ENCODE results near the gene DHX8. TPM values are rescaled to one million over a fixed set of nuclear protein-coding genes. Genes with fewer than 3 reads are reported as not detected.

Gene DHX8
- total and polyA plus RNA-seq, 4 donors: 10.9 to 21.3 (median 19.4) TPM

DNA sequence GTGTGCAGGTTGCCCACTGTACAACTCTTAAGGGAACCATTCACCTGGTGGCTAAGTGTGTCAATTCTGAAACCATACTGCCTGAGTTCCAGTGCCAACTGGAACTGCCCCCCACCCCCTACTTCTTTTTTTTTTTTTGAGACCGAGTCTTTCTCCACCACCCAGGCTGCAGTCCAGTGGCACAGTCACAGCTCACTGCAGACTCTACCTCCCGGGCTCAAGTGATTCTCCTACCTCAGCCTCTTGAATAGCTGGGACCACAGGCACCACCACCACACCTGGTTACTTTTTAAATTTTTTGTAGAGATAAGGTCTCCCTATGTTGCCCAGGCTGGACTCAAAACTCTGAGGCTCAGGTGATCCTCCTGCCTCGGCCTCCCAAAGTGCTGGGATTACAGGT is 40.4 kb upstream of the DHX8 start:
- H3K9me3 ChIP-seq (ENCODE audit: control insufficient read depth in 4 of 4, low read length in 3 of 4): no peaks in the 10 kb centered on the region
- peaks cover 0 to 14% (median 4%) of the 10 kb centered on the region in 4 donors for H3K4me1 ChIP-seq (ENCODE audit: control insufficient read depth in 4 of 4, insufficient read depth in 4 of 4, low read length in 3 of 4)
- H3K36me3 ChIP-seq (ENCODE audit: control insufficient read depth in 4 of 4, insufficient read depth in 3 of 4, low read depth in 1 of 4, low read length in 3 of 4): no peaks in the 10 kb centered on the region
- no peak overlapping the region for H3K4me3 ChIP-seq (ENCODE audit: low read depth in 1 of 3, low read length in 3 of 3)
- H3K27me3 ChIP-seq (ENCODE audit: control insufficient read depth in 4 of 4, insufficient read depth in 4 of 4, low read length in 3 of 4): no peaks in the 10 kb centered on the region
- no peak overlapping the region for H3K27ac ChIP-seq (ENCODE audit: low read depth in 1 of 2, low read length in 2 of 2)
- H3K9ac ChIP-seq (ENCODE audit: low read depth in 1 of 2, low read length in 2 of 2): no peak overlapping the region
- 93% methylated on average over 3 of the region's 3 CpGs for WGBS
- no peak for TF ChIP-seq JUND (IDR thresholded peaks at IDR 0.05)
- TF ChIP-seq RXRA (IDR thresholded peaks at IDR 0.05): no peak
- no peak for TF ChIP-seq FOXA1 (IDR thresholded peaks at IDR 0.05)
- TF ChIP-seq SP1 (IDR thresholded peaks at IDR 0.05): no peak
- TF ChIP-seq, protein P1, sequence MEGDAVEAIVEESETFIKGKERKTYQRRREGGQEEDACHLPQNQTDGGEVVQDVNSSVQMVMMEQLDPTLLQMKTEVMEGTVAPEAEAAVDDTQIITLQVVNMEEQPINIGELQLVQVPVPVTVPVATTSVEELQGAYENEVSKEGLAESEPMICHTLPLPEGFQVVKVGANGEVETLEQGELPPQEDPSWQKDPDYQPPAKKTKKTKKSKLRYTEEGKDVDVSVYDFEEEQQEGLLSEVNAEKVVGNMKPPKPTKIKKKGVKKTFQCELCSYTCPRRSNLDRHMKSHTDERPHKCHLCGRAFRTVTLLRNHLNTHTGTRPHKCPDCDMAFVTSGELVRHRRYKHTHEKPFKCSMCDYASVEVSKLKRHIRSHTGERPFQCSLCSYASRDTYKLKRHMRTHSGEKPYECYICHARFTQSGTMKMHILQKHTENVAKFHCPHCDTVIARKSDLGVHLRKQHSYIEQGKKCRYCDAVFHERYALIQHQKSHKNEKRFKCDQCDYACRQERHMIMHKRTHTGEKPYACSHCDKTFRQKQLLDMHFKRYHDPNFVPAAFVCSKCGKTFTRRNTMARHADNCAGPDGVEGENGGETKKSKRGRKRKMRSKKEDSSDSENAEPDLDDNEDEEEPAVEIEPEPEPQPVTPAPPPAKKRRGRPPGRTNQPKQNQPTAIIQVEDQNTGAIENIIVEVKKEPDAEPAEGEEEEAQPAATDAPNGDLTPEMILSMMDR (IDR thresholded peaks at IDR 0.05; ENCODE audit: low read depth, low read length, missing input control): no peak
- no peak for TF ChIP-seq HNF4A (conservative IDR thresholded peaks at IDR 0.05)
- TF ChIP-seq, protein P2, sequence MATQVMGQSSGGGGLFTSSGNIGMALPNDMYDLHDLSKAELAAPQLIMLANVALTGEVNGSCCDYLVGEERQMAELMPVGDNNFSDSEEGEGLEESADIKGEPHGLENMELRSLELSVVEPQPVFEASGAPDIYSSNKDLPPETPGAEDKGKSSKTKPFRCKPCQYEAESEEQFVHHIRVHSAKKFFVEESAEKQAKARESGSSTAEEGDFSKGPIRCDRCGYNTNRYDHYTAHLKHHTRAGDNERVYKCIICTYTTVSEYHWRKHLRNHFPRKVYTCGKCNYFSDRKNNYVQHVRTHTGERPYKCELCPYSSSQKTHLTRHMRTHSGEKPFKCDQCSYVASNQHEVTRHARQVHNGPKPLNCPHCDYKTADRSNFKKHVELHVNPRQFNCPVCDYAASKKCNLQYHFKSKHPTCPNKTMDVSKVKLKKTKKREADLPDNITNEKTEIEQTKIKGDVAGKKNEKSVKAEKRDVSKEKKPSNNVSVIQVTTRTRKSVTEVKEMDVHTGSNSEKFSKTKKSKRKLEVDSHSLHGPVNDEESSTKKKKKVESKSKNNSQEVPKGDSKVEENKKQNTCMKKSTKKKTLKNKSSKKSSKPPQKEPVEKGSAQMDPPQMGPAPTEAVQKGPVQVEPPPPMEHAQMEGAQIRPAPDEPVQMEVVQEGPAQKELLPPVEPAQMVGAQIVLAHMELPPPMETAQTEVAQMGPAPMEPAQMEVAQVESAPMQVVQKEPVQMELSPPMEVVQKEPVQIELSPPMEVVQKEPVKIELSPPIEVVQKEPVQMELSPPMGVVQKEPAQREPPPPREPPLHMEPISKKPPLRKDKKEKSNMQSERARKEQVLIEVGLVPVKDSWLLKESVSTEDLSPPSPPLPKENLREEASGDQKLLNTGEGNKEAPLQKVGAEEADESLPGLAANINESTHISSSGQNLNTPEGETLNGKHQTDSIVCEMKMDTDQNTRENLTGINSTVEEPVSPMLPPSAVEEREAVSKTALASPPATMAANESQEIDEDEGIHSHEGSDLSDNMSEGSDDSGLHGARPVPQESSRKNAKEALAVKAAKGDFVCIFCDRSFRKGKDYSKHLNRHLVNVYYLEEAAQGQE (IDR thresholded peaks at IDR 0.05): no peak
- TF ChIP-seq, protein P3, sequence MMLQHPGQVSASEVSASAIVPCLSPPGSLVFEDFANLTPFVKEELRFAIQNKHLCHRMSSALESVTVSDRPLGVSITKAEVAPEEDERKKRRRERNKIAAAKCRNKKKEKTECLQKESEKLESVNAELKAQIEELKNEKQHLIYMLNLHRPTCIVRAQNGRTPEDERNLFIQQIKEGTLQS (IDR thresholded peaks at IDR 0.05): no peak
- TF ChIP-seq, protein P4, sequence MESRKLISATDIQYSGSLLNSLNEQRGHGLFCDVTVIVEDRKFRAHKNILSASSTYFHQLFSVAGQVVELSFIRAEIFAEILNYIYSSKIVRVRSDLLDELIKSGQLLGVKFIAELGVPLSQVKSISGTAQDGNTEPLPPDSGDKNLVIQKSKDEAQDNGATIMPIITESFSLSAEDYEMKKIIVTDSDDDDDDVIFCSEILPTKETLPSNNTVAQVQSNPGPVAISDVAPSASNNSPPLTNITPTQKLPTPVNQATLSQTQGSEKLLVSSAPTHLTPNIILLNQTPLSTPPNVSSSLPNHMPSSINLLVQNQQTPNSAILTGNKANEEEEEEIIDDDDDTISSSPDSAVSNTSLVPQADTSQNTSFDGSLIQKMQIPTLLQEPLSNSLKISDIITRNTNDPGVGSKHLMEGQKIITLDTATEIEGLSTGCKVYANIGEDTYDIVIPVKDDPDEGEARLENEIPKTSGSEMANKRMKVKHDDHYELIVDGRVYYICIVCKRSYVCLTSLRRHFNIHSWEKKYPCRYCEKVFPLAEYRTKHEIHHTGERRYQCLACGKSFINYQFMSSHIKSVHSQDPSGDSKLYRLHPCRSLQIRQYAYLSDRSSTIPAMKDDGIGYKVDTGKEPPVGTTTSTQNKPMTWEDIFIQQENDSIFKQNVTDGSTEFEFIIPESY (IDR thresholded peaks at IDR 0.05): no peak
- TF ChIP-seq YY1 (IDR thresholded peaks at IDR 0.05): no peak
- TF ChIP-seq EGR1 (IDR thresholded peaks at IDR 0.05; ENCODE audit: low read depth in 2 of 2): no peak
- no peak for TF ChIP-seq HNF4G (IDR thresholded peaks at IDR 0.05)
- TF ChIP-seq FOXA2 (IDR thresholded peaks at IDR 0.05): no peak
- TF ChIP-seq TAF1 (conservative IDR thresholded peaks at IDR 0.05): no peak
- no peak for DNase-seq (ENCODE audit: low spot score)

DNA sequence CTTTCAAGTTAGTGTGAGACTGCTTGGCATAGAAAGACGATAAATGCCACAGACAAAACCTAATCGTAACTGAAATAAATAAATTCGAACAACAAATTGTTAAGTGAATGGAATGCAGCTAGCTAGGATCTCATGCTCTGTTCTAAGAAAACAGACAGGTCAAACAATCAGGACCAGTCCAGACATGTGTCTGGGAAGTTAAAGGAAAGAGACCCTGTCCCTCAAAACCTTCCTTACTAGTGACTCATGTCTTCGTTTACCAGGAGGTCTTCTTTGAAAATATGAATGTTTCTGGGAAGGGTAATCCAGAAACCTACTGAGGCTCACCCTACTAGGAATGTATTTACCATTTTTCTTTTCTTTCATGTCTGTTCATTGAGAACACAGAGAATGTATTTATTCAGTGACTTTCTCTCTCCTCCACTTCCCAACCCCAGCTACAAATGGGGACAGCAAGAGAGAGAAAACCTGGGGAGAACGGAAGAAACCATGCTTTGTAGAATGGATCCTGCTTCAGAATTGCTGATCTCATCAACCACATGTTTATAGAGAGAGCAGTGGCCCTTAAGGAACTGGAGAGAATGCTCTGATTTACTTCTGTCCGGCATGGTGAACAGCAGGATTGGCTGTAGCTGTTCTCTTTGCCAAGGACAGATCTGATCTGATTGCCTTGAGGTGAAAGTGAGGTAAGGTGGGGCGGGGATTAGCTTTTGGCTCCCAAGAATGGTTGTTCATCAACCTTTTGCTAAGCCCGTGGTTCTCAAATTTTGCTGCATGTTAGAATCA is 39.4 kb upstream of the DHX8 start:
- no peak overlapping the region for H3K4me3 ChIP-seq (ENCODE audit: low read depth in 1 of 3, low read length in 3 of 3)
- no peaks in the 10 kb centered on the region for H3K36me3 ChIP-seq (ENCODE audit: control insufficient read depth in 4 of 4, insufficient read depth in 3 of 4, low read depth in 1 of 4, low read length in 3 of 4)
- H3K9me3 ChIP-seq (ENCODE audit: control insufficient read depth in 4 of 4, low read length in 3 of 4): no peaks in the 10 kb centered on the region
- peaks cover 0 to 23% (median 13%) of the 10 kb centered on the region in 4 donors for H3K4me1 ChIP-seq (ENCODE audit: control insufficient read depth in 4 of 4, insufficient read depth in 4 of 4, low read length in 3 of 4)
- H3K9ac ChIP-seq (ENCODE audit: low read depth in 1 of 2, low read length in 2 of 2): peak overlapping the region in 1 of 2 donors; percentile 49
- H3K27me3 ChIP-seq (ENCODE audit: control insufficient read depth in 4 of 4, insufficient read depth in 4 of 4, low read length in 3 of 4): no peaks in the 10 kb centered on the region
- 60% methylated on average over 8 of the region's 8 CpGs for WGBS
- peak overlapping the region; percentile 86 to 87 for H3K27ac ChIP-seq (ENCODE audit: low read depth in 1 of 2, low read length in 2 of 2)
- DNase-seq (ENCODE audit: low spot score): no peak
- TF ChIP-seq RAD21 (IDR thresholded peaks at IDR 0.05): peak in 1 of 2 donors; percentile 34
- TF ChIP-seq, protein P4 (IDR thresholded peaks at IDR 0.05): no peak
- TF ChIP-seq, protein P5, sequence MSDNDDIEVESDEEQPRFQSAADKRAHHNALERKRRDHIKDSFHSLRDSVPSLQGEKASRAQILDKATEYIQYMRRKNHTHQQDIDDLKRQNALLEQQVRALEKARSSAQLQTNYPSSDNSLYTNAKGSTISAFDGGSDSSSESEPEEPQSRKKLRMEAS (IDR thresholded peaks at IDR 0.05): no peak
- TF ChIP-seq RXRA (IDR thresholded peaks at IDR 0.05): peak; percentile 38 to 66
- TF ChIP-seq TAF1 (conservative IDR thresholded peaks at IDR 0.05): no peak
- TF ChIP-seq, protein P3 (IDR thresholded peaks at IDR 0.05): no peak
- no peak for TF ChIP-seq FOXA1 (IDR thresholded peaks at IDR 0.05)
- TF ChIP-seq HNF4G (IDR thresholded peaks at IDR 0.05): no peak
- peak; percentile 15 to 37 for TF ChIP-seq HNF4A (conservative IDR thresholded peaks at IDR 0.05)
- TF ChIP-seq JUND (IDR thresholded peaks at IDR 0.05): peak in 1 of 2 donors; percentile 13
- TF ChIP-seq, protein P2 (IDR thresholded peaks at IDR 0.05): peak; percentile 40
